HG02885 (cell line): Measurements from ENCODE around the gene GRB7.
A peak's percentile ranks its signal among the peaks of the same experiment; 100 is the strongest.
"Not testable (repeated sequence)": the region's sequence is repeated elsewhere in the genome, so short reads cannot be mapped to it uniquely, and the experiment has no call there.

Experiments used
- ATAC-seq: cut with Tn5 transposase; IDR thresholded peaks from one replicate; pipeline ENCODE4 v1.9.1; 2021; ENCODE audit warnings: mild to moderate bottlenecking; ENCODE audit not compliant: unreplicated experiment, poor library complexity

Gene GRB7

GRCh38 chr17:39750131-39751015 lies 12.6 kb downstream of the GRB7 start:
- no peak for ATAC-seq

GRCh38 chr17:39751016-39751543 lies 13.3 kb downstream of the GRB7 start:
- no peak for ATAC-seq

DNA sequence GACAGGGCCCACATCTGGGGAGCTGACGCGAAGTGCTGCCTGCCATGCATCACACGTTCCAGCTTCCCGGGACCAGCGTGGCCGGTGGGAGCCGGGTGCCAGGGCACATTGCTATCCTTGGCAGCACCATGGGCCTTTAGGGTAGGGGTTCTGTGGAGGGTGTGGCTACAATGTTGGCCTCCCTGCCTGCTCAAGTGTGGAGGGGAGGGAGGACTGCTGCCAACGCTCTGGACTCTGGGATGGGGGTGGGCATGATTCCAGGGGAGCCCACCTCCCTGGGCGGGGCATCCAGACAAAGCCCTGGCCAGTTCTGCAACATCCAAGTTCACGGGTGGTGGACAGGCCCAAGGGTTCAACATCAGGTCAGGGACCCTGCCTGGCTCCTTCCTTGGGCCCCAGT lies 13.9 kb downstream of the GRB7 start:
- ATAC-seq: no peak

DNA sequence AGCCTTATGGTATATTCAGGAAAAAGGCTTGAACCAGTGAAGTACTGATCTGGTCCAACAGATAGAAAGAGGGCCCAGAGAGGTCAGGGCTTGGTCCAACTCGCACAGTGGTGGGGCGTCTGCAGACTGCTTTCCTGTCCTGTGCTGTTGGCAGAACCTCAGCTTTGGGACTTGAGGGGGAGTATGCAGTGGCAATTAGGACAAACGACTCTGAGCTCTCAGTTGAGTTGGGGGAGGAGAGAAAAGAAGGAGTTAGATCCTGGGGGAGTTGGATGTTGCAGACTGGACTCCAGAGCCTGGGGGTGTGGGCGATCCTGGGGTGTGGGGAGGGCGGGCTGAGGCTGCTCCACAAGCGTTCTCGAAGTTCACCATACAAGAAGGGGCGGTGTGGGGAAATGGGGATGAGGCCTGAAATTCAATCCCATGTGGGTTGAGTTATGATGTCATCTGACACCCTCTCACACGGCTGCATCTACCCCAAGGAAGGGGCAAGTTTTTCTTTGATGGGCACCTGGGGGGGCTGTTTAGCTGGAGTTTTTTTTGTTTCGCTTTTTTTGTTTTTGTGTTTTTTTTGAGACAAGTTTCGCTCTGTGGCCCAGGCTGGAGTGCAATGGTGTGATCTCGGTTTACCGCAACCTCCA lies 14.6 kb downstream of the GRB7 start:
- no peak for ATAC-seq

- ATAC-seq: peak; percentile 31
These were observed 15.9 kb downstream of the GRB7 start for GRCh38 chr17:39753514-39754160.

DNA sequence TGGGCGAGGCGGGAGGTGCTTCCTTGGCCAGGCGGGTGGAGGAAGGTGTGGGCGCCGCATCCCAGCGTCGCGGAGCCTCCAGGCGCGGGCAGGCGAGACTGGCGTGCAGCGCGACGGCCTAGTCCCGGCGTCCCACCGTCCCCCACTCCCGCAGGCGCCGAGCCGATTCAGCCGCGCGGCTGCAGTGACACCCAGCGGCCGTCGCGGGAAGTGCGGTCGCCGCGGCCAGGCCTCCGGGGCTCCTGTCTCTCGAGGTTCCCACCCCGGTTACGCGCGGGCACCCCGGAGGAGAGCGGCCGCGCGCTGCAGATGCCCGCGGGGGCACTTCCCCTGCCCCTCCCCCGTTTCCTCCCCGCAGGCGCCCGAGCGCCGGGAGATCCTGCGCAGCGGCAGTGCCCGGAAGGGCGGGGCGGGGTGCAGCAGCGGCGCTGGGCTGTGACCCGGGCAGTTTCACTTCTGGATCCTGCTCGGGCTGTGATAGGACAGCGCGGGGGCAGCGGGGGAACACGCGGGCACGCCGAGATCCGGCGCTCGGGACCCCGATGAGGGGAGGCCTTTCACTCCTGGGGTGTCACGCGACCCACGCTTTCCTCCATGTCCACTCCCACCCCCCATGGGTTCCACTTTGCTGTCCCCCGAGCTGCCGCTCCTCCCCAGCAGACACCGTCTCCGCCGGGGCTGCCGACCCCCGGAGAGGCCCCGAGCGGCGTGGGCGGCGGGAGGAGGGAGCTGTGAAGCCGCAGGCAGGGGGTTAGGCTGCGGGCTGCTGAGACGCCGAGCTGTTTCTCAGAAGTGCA lies 16.6 kb downstream of the GRB7 start:
- ATAC-seq: peak; percentile 70

DNA sequence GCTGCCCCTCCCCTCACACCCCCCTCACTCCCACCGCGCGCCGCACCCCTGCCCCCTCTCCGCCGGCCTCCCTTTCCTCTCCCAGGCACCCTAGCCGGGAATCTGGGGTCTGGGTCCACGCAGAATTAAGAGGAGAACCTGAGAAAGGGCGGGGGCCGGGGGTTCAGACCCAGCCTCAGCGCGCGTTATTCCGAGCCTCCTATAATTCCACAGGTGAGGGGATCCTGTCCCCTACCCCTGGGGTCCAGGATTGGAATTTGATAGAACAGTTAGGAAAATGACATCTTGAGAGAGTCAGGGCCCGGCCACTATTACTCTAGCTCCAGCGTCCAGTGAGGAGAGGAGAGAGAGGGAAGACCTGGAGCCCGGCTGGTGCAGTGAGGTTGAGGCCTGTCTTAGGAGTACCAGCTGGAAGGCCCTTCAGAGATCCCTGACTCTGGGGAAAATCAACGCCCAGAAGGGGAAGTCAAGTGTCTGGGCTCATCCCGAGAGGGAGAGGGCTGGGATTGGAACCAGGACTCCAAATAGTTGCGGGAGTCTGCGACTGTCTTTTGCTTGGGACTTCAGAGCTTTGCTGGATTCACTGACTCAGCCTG lies 17.3 kb downstream of the GRB7 start:
- ATAC-seq: no peak

- no peak for ATAC-seq
These were observed 18.0 kb downstream of the GRB7 start for GRCh38 chr17:39755554-39756379.

DNA sequence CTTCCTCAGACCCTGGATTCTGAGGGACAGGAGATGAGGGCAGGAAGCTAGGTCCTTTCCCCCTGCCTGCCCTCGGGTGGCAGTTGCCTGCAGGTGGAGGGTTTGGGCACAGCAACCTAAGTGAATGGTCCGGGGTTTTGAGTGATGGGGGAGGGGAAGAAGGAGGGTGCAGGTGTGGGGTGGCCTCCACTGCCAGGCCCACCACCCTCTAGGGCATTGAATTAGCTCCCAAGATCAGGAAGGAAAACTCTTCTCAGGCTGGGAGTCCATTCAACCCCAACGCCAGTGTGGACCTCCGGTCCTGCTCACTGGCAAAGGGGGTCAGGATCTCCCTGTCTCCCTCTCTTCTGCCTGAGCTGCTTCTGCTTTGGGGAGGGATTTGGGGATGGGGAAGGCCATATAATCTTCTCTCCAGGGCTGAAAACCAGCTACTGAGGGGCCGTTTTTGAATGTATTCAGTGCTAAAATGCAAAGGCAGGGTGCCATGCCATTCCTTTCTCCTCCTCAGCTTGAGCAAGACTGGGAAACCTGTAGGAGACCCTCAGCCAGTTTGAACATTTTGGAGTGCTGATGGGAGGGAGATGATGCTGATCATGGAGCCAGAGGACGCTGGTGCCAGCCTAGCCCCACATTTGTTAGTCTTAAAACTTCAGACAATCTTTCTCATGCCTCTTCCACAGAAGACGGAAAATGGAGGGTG lies 18.8 kb downstream of the GRB7 start:
- ATAC-seq: no peak

DNA sequence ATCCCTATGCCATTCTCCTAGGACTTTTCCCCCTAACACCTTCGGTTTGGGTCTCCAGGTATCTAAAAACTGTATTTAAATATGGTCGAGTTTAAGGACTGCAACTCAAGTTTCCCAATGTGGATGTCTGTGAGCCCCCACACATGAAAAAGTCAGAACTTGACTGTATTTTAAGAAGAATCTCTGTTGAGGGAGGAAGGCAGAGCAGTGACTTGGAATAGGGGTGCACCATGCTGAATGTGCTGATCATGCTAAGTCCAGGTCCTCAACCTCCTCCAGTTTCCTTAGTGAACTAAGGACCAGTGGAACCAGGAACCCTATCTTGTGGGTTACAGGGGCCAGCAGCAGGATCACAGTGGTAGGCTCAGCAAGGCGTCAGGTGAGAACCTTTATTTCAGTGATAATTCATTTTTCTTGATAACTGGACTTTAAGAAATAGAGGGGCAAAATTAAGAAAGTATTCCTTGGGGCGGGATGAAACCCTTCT lies 19.5 kb downstream of the GRB7 start:
- no peak for ATAC-seq

GRCh38 chr17:39757931-39758873 lies 20.5 kb downstream of the GRB7 start:
- ATAC-seq: no peak

DNA sequence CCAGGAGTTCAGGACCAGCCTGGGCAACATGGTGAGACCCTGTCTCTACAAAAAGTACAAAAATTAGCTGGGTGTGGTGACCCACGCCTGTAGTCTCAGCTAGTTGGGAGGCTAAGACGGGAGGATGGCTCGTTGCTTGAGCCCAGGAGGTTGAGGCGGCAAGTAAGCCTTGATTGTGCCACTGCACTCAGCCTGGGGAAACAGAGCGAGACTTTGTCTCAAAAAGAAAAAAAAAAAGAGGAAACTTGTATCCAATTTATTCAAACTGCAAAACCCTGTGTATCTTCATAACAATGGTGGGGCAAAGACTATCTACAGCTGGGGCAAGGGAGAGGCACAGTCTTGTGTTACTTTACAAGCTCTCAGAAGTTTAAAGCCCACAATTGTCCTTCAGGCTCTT lies 21.5 kb downstream of the GRB7 start:
- ATAC-seq: no peak

- ATAC-seq: no peak
These were observed 24.2 kb downstream of the GRB7 start for GRCh38 chr17:39761861-39762496.

DNA sequence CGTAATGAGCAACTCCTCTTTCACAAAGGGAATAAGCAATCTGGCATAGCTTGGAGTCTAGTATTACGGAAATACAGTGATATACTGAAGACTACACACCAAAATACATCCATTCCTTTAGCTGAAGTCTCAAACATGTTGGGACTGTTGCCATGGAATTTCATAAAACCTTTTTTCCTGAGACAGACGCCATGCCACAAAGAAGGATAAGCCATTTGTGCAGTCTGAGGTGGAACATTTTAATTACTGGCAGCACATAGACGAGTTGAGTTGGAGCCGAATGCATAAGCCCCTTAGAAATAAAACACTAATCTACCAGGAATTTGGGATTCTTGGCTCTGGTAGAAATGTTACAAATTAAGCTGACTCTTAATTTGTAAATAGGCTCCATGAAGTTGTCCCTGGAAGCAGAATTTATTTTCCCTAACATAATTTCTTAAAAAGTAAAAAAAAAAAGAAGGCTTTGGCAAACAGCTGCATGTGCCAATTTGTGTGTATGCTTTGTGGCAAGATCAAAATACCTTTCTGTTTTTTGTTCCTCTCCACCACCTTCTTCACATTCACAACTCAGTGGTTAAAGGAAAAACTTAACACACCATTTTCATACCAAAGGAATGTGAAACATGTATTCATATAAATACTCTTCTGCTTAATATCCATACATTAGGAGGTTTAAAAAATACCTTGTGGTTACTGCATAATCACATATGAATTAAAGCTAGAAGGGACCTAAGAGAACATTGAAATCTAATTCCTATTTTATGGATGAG lies 25.5 kb downstream of the GRB7 start:
- no peak for ATAC-seq

GRCh38 chr17:39764171-39764570 lies 26.4 kb downstream of the GRB7 start:
- ATAC-seq: not testable (repeated sequence)

GRCh38 chr17:39765175-39765574 lies 27.4 kb downstream of the GRB7 start:
- ATAC-seq: no peak
